Neuronal stem cell (in vitro differentiated cells): ENCODE measurements around the gene NRBP1. TPM values are rescaled to one million over a fixed set of nuclear protein-coding genes. Genes with fewer than 3 reads are reported as not detected.

Source experiments
- DNase-seq: peaks from one replicate; pipeline ENCODE4 v3.0.0-alpha.2; 2013; ENCODE audit warnings: low spot score
- H2AFZ ChIP-seq: one replicate; pipeline ENCODE4 v1.6.1; 2013; ENCODE audit warnings: mild to moderate bottlenecking, low read length, inconsistent platforms
- H2AK5ac ChIP-seq: 2 replicates; pipeline ENCODE4 v1.6.1; 2013; ENCODE audit warnings: low read depth, mild to moderate bottlenecking, inconsistent platforms, low read length, moderate library complexity, mixed read lengths
- H2BK120ac ChIP-seq: 2 replicates; pipeline ENCODE4 v1.6.1; 2013; ENCODE audit warnings: low read depth, mild to moderate bottlenecking, inconsistent platforms, low read length, moderate library complexity, mixed read lengths
- H2BK12ac ChIP-seq: one replicate; pipeline ENCODE4 v1.6.1; 2013; ENCODE audit warnings: low read length, inconsistent platforms
- H2BK15ac ChIP-seq: 2 replicates; pipeline ENCODE4 v1.6.1; 2013; ENCODE audit warnings: mild to moderate bottlenecking, low read length, inconsistent platforms, mixed read lengths
- H2BK5ac ChIP-seq: one replicate; pipeline ENCODE4 v1.6.1; 2013; ENCODE audit warnings: inconsistent platforms, mild to moderate bottlenecking, low read length, moderate library complexity
- H3K14ac ChIP-seq: one replicate; pipeline ENCODE4 v1.6.1; 2013; ENCODE audit warnings: low read length, inconsistent platforms
- H3K18ac ChIP-seq: 2 replicates; pipeline ENCODE4 v1.6.1; 2013; ENCODE audit warnings: low read length, inconsistent platforms
- H3K23ac ChIP-seq: 2 replicates; pipeline ENCODE4 v1.6.1; 2013; ENCODE audit warnings: low read depth, mild to moderate bottlenecking, mixed read lengths, low read length, inconsistent platforms; ENCODE audit not compliant: poor library complexity
- H3K27ac ChIP-seq: replicated peaks from 3 replicates; pipeline ENCODE4 v1.5.1; 2013; ENCODE audit warnings: low read length, inconsistent platforms
- H3K27me3 ChIP-seq, 3 experiments: 2 replicates each; pipeline ENCODE4 v1.6.1; 2013; ENCODE audit warnings: low read length in 3 of 3, mild to moderate bottlenecking in 2 of 3, inconsistent platforms in 1 of 3, low read depth in 1 of 3, mixed read lengths in 1 of 3, moderate library complexity in 1 of 3; ENCODE audit not compliant: control insufficient read depth in 3 of 3, insufficient read depth in 3 of 3
- H3K36me3 ChIP-seq, 2 donors: replicated peaks in 1 of 2; 2 replicates each; pipeline ENCODE4 v1.6.1; 2013; ENCODE audit warnings: low read length in 2 of 2; ENCODE audit not compliant: control insufficient read depth in 2 of 2, insufficient read depth in 2 of 2
- H3K4ac ChIP-seq: 2 replicates; pipeline ENCODE4 v1.6.1; 2013; ENCODE audit warnings: inconsistent platforms, mild to moderate bottlenecking, low read length, moderate library complexity
- H3K4me1 ChIP-seq, 2 donors: 1 replicate in 1 of 2; 2 replicates in 1 of 2; pipeline ENCODE4 v1.6.1; 2013; ENCODE audit warnings: low read length in 2 of 2, low read depth in 1 of 2; ENCODE audit not compliant: control insufficient read depth in 2 of 2, insufficient read depth in 1 of 2
- H3K4me2 ChIP-seq: one replicate; pipeline ENCODE4 v1.6.1; 2013; ENCODE audit warnings: mild to moderate bottlenecking, low read length, inconsistent platforms; ENCODE audit not compliant: insufficient read depth, poor library complexity, severe bottlenecking
- H3K4me3 ChIP-seq, 2 donors: 2 replicates each; pipeline ENCODE4 v1.5.1; 2013; ENCODE audit warnings: low read length in 2 of 2, mild to moderate bottlenecking in 2 of 2, inconsistent platforms in 1 of 2, moderate library complexity in 1 of 2
- H3K79me1 ChIP-seq: one replicate; pipeline ENCODE4 v1.6.1; 2013; ENCODE audit warnings: low read depth, mild to moderate bottlenecking, inconsistent platforms, low read length, moderate library complexity
- H3K9ac ChIP-seq: one replicate; pipeline ENCODE4 v1.6.1; 2013; ENCODE audit warnings: mild to moderate bottlenecking, low read depth, low read length, inconsistent platforms; ENCODE audit not compliant: poor library complexity
- H3K9me3 ChIP-seq, 2 donors: replicated peaks in 1 of 2; 2 replicates each; pipeline versions ENCODE3 to v1.6.1; 2013; ENCODE audit warnings: low read length in 2 of 2, mild to moderate bottlenecking in 2 of 2, inconsistent platforms in 1 of 2, low read depth in 1 of 2, mixed read lengths in 1 of 2, moderate library complexity in 1 of 2; ENCODE audit not compliant: control insufficient read depth in 2 of 2, insufficient read depth in 1 of 2
- H4K8ac ChIP-seq: one replicate; pipeline ENCODE4 v1.6.1; 2013; ENCODE audit warnings: low read depth, mild to moderate bottlenecking, inconsistent platforms, low read length, moderate library complexity
- H4K91ac ChIP-seq: one replicate; pipeline ENCODE4 v1.6.1; 2013; ENCODE audit warnings: low read length, low read depth, mild to moderate bottlenecking, inconsistent platforms; ENCODE audit not compliant: poor library complexity
- WGBS, 2 donors: extraction: QIAGEN DNeasy Blood & Tissue Kit; methylation state at CpG; one replicate each; pipeline ENCODE4 v1.1.7; 2013; ENCODE audit warnings: missing lambda C conversion rate in 2 of 2, mixed read lengths in 1 of 2; ENCODE audit not compliant: insufficient read length in 2 of 2, insufficient replicate concordance in 1 of 2; ENCODE audit errors: extremely low coverage in 2 of 2; 5-methylcytosine and 5-hydroxymethylcytosine counted together
- small RNA-seq: library from polyadenylated mRNA; stranded (forward); fragments of <200 nt; extraction: miRNeasy Mini kit (QIAGEN cat#:217004); gene quantifications from one replicate; pipeline ENCODE3, GENCODE V24; 2013; ENCODE audit not compliant: insufficient read depth

Gene NRBP1

GRCh38 chr2:27489498-27490397 lies 61.3 kb downstream of the NRBP1 start, which contains the start of gene IFT172:
TSS of gene IFT172 (minus strand) at chr2:27489743. CDS start at chr2:27489653, 90 bp downstream.
- H3K4me1 ChIP-seq = peaks cover 6 to 13% of the 10 kb centered on the region in 2 donors
- H2BK15ac ChIP-seq = no peak within 1 kb of the TSS
- H2BK12ac ChIP-seq = no peak within 1 kb of the TSS
- no peak within 1 kb of the TSS for H3K18ac ChIP-seq
- H3K27ac ChIP-seq = no peak within 1 kb of the TSS
- no peak within 1 kb of the TSS for H3K23ac ChIP-seq
- H2BK120ac ChIP-seq = no peak within 1 kb of the TSS
- no peak within 1 kb of the TSS for H2BK5ac ChIP-seq
- no peak within 1 kb of the TSS for H3K14ac ChIP-seq
- peak within 1 kb of the TSS; percentile 54 to 92 for H3K4me3 ChIP-seq
- H3K4me2 ChIP-seq = peak within 1 kb of the TSS; percentile 94
- H3K9ac ChIP-seq = peak within 1 kb of the TSS; percentile 71
- no peak within 1 kb of the TSS for H4K91ac ChIP-seq
- no peak within 1 kb of the TSS for H2AK5ac ChIP-seq
- peaks cover 3% of the 10 kb centered on the region for H3K79me1 ChIP-seq
- peak; percentile 98 for DNase-seq
- H4K8ac ChIP-seq = no peak within 1 kb of the TSS
- H3K36me3 ChIP-seq = peaks cover 0 to 2% of the 10 kb centered on the region in 2 donors
- peaks cover 0 to 7% (median 4%) of the 10 kb centered on the region in 3 experiments for H3K27me3 ChIP-seq
- H3K9me3 ChIP-seq = no peaks in the 10 kb centered on the region
- WGBS, 2 donors = no CpG with 5 or more reads among the region's 43 CpGs
- H3K4ac ChIP-seq = no peak within 1 kb of the TSS
- peak within 1 kb of the TSS; percentile 80 for H2AFZ ChIP-seq

Small RNA genes within 50 kb of the gene (small RNA-seq; reads per million reads assigned to genes)
- gene RNU6-986P = not detected
